ENCODE results near the gene RBMX2.

GRCh38 chrX:130415201-130415600, 13.4 kb downstream of the RBMX2 start:
- TF ChIP-seq CTCF (conservative IDR thresholded peaks at IDR 0.05; ENCODE audit: low read depth in 2 of 2) (no peak), EZH2phosphoT487 (IDR thresholded peaks at IDR 0.05; ENCODE audit: unreplicated experiment) (no peak), EZH2 (IDR thresholded peaks at IDR 0.05; ENCODE audit: low read depth, unreplicated experiment) (no peak), POLR2AphosphoS5 (IDR thresholded peaks at IDR 0.05; ENCODE audit: low read depth) (no peak), REST (IDR thresholded peaks at IDR 0.05; ENCODE audit: unreplicated experiment) (no peak), JUNB (IDR thresholded peaks at IDR 0.05; ENCODE audit: unreplicated experiment) (no peak), ETS1 (IDR thresholded peaks at IDR 0.05) (no peak), NANOG (IDR thresholded peaks at IDR 0.05; ENCODE audit: borderline replicate concordance) (no peak), ZNF331 (CRISPR knock-in tag; IDR thresholded peaks at IDR 0.05; ENCODE audit: low read depth) (no peak), CREB1 (CRISPR knock-in tag; IDR thresholded peaks at IDR 0.05; ENCODE audit: low read depth) (no peak), ZNF114 (CRISPR knock-in tag; IDR thresholded peaks at IDR 0.05) (no peak), STAT1 (IDR thresholded peaks at IDR 0.05; ENCODE audit: unreplicated experiment) (no peak), ZNF462 (CRISPR knock-in tag; IDR thresholded peaks at IDR 0.05) (no peak)

Measured in GM23338 (cell line).